AG04450 (cell line): Measurements from ENCODE around the gene TMEM53. TPM values are rescaled to one million over a fixed set of nuclear protein-coding genes. Genes with fewer than 3 reads are reported as not detected.
"Not testable (repeated sequence)": the region's sequence is repeated elsewhere in the genome, so short reads cannot be mapped to it uniquely, and the experiment has no call there.

Experiments used
- CTCF ChIA-PET: fragments of 300-600, 350-600 bp; formaldehyde crosslinking; extraction: SDS; loops from one replicate; lab custom pipeline; 2022; ENCODE audit warnings: antibody characterized with exemption, inconsistent platforms; lab: Charles Lee
- POLR2A ChIA-PET: fragments of 350-600 bp; formaldehyde crosslinking; extraction: SDS; loops from one replicate; lab custom pipeline; 2021; ENCODE audit warnings: antibody characterized with exemption, inconsistent platforms; lab: Yijun Ruan, JAX
- DNase-seq: peaks from one replicate; pipeline ENCODE4 v3.0.0-alpha.2; 2011; ENCODE audit warnings: low read depth, low spot score
- H3K27ac ChIP-seq: one replicate; pipeline ENCODE4 v1.5.1; 2012; ENCODE audit warnings: low read depth, low read length, control low read depth
- H3K27me3 ChIP-seq: one replicate; pipeline ENCODE4 v1.6.0; 2012; ENCODE audit warnings: low read length; ENCODE audit not compliant: control insufficient read depth, insufficient read depth
- H3K4me3 ChIP-seq: 2 replicates; pipeline ENCODE4 v1.5.1; 2011; ENCODE audit warnings: mild to moderate bottlenecking, low read depth, low read length, control low read depth
- H3K9me3 ChIP-seq: 2 replicates; pipeline ENCODE4 v1.5.1; 2012; ENCODE audit warnings: low read length; ENCODE audit not compliant: control insufficient read depth, insufficient read depth
- CTCF ChIP-seq: IDR thresholded peaks from 2 replicates; pipeline ENCODE4 v1.5.1; 2011; ENCODE audit warnings: low read depth, low read length, control low read depth, inconsistent platforms
- polyA plus RNA-seq: library from polyadenylated mRNA; depleted of rRNA; stranded (reverse); fragments of >200 nt; gene quantifications from 2 replicates; pipeline ENCODE4 v1.2.3, GENCODE V29; 2011

Gene TMEM53
- polyA plus RNA-seq, 1 experiment: 4.4 TPM

GRCh38 chr1:44707112-44707881 is 33.0 kb upstream of the TMEM53 start:
- Histone ChIP-seq H3K27me3 (no peaks in the 10 kb centered on the region), H3K27ac (peak overlapping the region; percentile 82), H3K4me3 (no peak overlapping the region), H3K9me3 (peaks cover 3% of the 10 kb centered on the region; the same call in 1 of the 2 replicates)
- CTCF ChIA-PET: interaction anchor here (1.5 to 1.6 kb wide), 3 partner anchors 9 to 24 kb away, joined by 3 to 7 read pairs (median 4); partner anchors contain the start of gene RNU5D-1
- no peak for TF ChIP-seq CTCF
- peak; percentile 71 for DNase-seq
- POLR2A ChIA-PET: interaction anchor here (0.6 to 0.9 kb wide), 2 partner anchors 23 to 55 kb away, joined by 4 to 6 read pairs; partner anchors contain the start of gene RNU5D-1

GRCh38 chr1:44705938-44706337 is 31.7 kb upstream of the TMEM53 start:
- Histone ChIP-seq H3K9me3 (peaks cover 3% of the 10 kb centered on the region; the same call in 1 of the 2 replicates), H3K27me3 (no peaks in the 10 kb centered on the region), H3K4me3 (no peak overlapping the region), H3K27ac (no peak overlapping the region)
- ChIA-PET CTCF (interaction anchor here (0.9 to 2.1 kb wide), 2 partner anchors 9 to 25 kb away, joined by 4 to 6 read pairs; partner anchors contain the start of gene RNU5D-1), POLR2A (no interaction called here)
- no peak for DNase-seq
- no peak for TF ChIP-seq CTCF

- ChIA-PET POLR2A (no interaction called here), CTCF (interaction anchor here (2.1 kb wide), 1 partner anchor 26 kb away, joined by 6 read pairs; the partner anchor contains the start of gene RNU5D-1)
- no peak for TF ChIP-seq CTCF
- Histone ChIP-seq H3K9me3 (peaks cover 3% of the 10 kb centered on the region; the same call in 1 of the 2 replicates), H3K4me3 (no peak overlapping the region), H3K27me3 (no peaks in the 10 kb centered on the region), H3K27ac (no peak overlapping the region)
- DNase-seq: no peak
These were observed 31.2 kb upstream of the TMEM53 start for GRCh38 chr1:44705470-44705869.

- ChIA-PET CTCF (interaction anchor here (1.2 to 2.8 kb wide), 2 partner anchors 28 to 30 kb away, joined by 3 to 8 read pairs; partner anchors contain the start of gene RNU5D-1), POLR2A (no interaction called here)
- no peak overlapping the region for H3K27ac ChIP-seq
- H3K4me3 ChIP-seq: no peak overlapping the region
- H3K27me3 ChIP-seq: peaks cover 2% of the 10 kb centered on the region
- no peak for TF ChIP-seq CTCF
- no peak for DNase-seq
- no peaks in the 10 kb centered on the region for H3K9me3 ChIP-seq
These were observed 26.9 kb upstream of the TMEM53 start for GRCh38 chr1:44701141-44701573.

GRCh38 chr1:44700573-44700972 is 26.3 kb upstream of the TMEM53 start:
- Histone ChIP-seq H3K27ac (no peak overlapping the region), H3K9me3 (no peaks in the 10 kb centered on the region), H3K4me3 (no peak overlapping the region), H3K27me3 (peaks cover 2% of the 10 kb centered on the region)
- CTCF ChIA-PET: interaction anchor here (1.2 to 2.8 kb wide), 2 partner anchors 29 to 31 kb away, joined by 3 to 8 read pairs; partner anchors contain the start of gene RNU5D-1
- POLR2A ChIA-PET: no interaction called here
- TF ChIP-seq CTCF: no peak
- DNase-seq: no peak

GRCh38 chr1:44699375-44699774 is 25.1 kb upstream of the TMEM53 start:
- POLR2A ChIA-PET, DNase-seq, H3K4me3 ChIP-seq, H3K9me3 ChIP-seq, CTCF ChIA-PET, H3K27me3 ChIP-seq, H3K27ac ChIP-seq: not testable (repeated sequence)
